Sigmoid colon (tissue), 4 donors: ENCODE measurements around the gene ATF6.
"Not testable (repeated sequence)": the region's sequence is repeated elsewhere in the genome, so short reads cannot be mapped to it uniquely, and the experiment has no call there.

Experiments
- POLR2A ChIP-seq, 2 donors: fragments of 450-650 bp; IDR thresholded peaks; one replicate each; pipeline ENCODE4 v1.6.1; 2016; ENCODE audit warnings: antibody characterized with exemption in 2 of 2, mild to moderate bottlenecking in 2 of 2, moderate library complexity in 2 of 2
- POLR2AphosphoS5 ChIP-seq, 4 donors: sonication (generic); formaldehyde crosslinking; IDR thresholded peaks; one replicate each; pipeline ENCODE4 v1.6.1; 2017; ENCODE audit warnings: antibody characterized with exemption in 4 of 4
- TF ChIP-seq, protein P1 (sequence below), 4 experiments: fragments of 450-650 bp in 3 of 4; fragments of 200-600 bp in 1 of 4; IDR thresholded peaks; one replicate each; pipeline ENCODE4 v1.5.1; 2016 to 2019; ENCODE audit warnings: antibody characterized with exemption in 4 of 4, mild to moderate bottlenecking in 3 of 4, moderate library complexity in 2 of 4

DNA sequence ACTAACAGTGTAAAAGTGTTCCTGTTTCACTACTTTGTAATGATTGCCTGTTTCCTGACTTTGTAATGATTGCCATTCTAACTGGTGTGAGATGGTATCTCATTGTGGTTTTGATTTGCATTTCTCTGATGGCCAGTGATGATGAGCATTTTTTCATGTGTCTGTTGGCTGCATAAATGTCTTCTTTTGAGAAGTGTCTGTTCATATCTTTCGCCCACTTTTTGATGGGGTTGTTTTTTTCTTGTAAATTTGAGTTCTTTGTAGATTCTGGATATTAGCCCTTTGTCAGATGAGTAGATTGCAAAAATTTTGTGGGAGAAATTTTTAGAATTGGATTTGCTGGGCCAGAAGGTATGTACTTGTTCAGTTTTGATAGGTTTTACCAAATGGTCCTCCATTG, 43.5 kb downstream of the ATF6 start:
- not testable (repeated sequence) for TF ChIP-seq POLR2A, POLR2AphosphoS5 (IDR thresholded peaks at IDR 0.05)
- TF ChIP-seq, protein P1, sequence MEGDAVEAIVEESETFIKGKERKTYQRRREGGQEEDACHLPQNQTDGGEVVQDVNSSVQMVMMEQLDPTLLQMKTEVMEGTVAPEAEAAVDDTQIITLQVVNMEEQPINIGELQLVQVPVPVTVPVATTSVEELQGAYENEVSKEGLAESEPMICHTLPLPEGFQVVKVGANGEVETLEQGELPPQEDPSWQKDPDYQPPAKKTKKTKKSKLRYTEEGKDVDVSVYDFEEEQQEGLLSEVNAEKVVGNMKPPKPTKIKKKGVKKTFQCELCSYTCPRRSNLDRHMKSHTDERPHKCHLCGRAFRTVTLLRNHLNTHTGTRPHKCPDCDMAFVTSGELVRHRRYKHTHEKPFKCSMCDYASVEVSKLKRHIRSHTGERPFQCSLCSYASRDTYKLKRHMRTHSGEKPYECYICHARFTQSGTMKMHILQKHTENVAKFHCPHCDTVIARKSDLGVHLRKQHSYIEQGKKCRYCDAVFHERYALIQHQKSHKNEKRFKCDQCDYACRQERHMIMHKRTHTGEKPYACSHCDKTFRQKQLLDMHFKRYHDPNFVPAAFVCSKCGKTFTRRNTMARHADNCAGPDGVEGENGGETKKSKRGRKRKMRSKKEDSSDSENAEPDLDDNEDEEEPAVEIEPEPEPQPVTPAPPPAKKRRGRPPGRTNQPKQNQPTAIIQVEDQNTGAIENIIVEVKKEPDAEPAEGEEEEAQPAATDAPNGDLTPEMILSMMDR (IDR thresholded peaks at IDR 0.05) = not testable (repeated sequence)
